Measurements from ENCODE around the gene MEST. TPM values are rescaled to one million over a fixed set of nuclear protein-coding genes. Genes with fewer than 3 reads are reported as not detected.

Gene MEST
- total RNA-seq, 1 experiment from 2014 or later, result 44.4 TPM

- ChIA-PET CTCF (no interaction called here), POLR2A (no interaction called here)
- TF ChIP-seq REST (IDR thresholded peaks at IDR 0.05; ENCODE audit: insufficient read depth in 1 of 2, low read depth in 2 of 2, low read length in 1 of 2), result no peak
- no peak for TF ChIP-seq POLR2AphosphoS5 (IDR thresholded peaks at IDR 0.05; ENCODE audit: low read depth, low read length)
- TF ChIP-seq CTCF (IDR thresholded peaks at IDR 0.05), result no peak
- TF ChIP-seq TCF7L2 (IDR thresholded peaks at IDR 0.05; ENCODE audit: low read depth, low read length), result no peak
- no peak for TF ChIP-seq SIN3A (IDR thresholded peaks at IDR 0.05; ENCODE audit: borderline replicate concordance, insufficient read depth, low read depth, low read length)
- Histone ChIP-seq H3K27me3 (ENCODE audit: control insufficient read depth, insufficient read depth, low read length) (no peaks in the 10 kb centered on the region), H3K36me3 (ENCODE audit: control insufficient read depth, insufficient read depth, low read length) (no peaks in the 10 kb centered on the region), H3K4me1 (ENCODE audit: control insufficient read depth, insufficient read depth, low read length) (no peaks in the 10 kb centered on the region), H3K4me3 (ENCODE audit: low read depth in 2 of 2, low read length in 2 of 2) (no peak overlapping the region), H3K9me3 (ENCODE audit: control insufficient read depth, insufficient read depth, low read depth, low read length) (no peaks in the 10 kb centered on the region), H3K27ac (ENCODE audit: low read length) (no peak overlapping the region)
- DNase-seq (ENCODE audit: low read depth, low spot score), result no peak
- no TSS peak for BruUV-seq (replicated peaks)
- intact Hi-C loops (cut with micrococcal nuclease; ENCODE audit: unreplicated experiment) (no loop called here), in situ Hi-C loops (cut with HindIII; ENCODE audit: low pct_unique_long_range_greater_than_20kb, low sequenced_read_pairs) (no loop called here)
- ATAC-seq, result no peak
Measured at GRCh38 chr7:130468612-130469011, 23.3 kb upstream of the MEST start.

- H3K9me3 ChIP-seq (ENCODE audit: control insufficient read depth, insufficient read depth, low read depth, low read length), result no peaks in the 10 kb centered on the region
- TF ChIP-seq POLR2AphosphoS5 (IDR thresholded peaks at IDR 0.05; ENCODE audit: low read depth, low read length), result no peak
- ATAC-seq (no peak), DNase-seq (ENCODE audit: low read depth, low spot score) (no peak)
- no peaks in the 10 kb centered on the region for H3K27me3 ChIP-seq (ENCODE audit: control insufficient read depth, insufficient read depth, low read length)
- no peaks in the 10 kb centered on the region for H3K4me1 ChIP-seq (ENCODE audit: control insufficient read depth, insufficient read depth, low read length)
- POLR2A ChIA-PET, result no interaction called here
- no peak overlapping the region for H3K27ac ChIP-seq (ENCODE audit: low read length)
- no TSS peak for BruUV-seq (replicated peaks)
- intact Hi-C loops (cut with micrococcal nuclease; ENCODE audit: unreplicated experiment) (no loop called here), in situ Hi-C loops (cut with HindIII; ENCODE audit: low pct_unique_long_range_greater_than_20kb, low sequenced_read_pairs) (no loop called here)
- H3K4me3 ChIP-seq (ENCODE audit: low read depth in 2 of 2, low read length in 2 of 2), result no peak overlapping the region
- no peaks in the 10 kb centered on the region for H3K36me3 ChIP-seq (ENCODE audit: control insufficient read depth, insufficient read depth, low read length)
- CTCF ChIA-PET, result no interaction called here
Measured at GRCh38 chr7:130471974-130472373, 19.9 kb upstream of the MEST start.

GRCh38 chr7:130473289-130473688, 18.6 kb upstream of the MEST start:
- POLR2A ChIA-PET, result no interaction called here
- Histone ChIP-seq H3K9me3 (ENCODE audit: control insufficient read depth, insufficient read depth, low read depth, low read length) (no peaks in the 10 kb centered on the region; the same call in 1 of the 2 replicates), H3K36me3 (ENCODE audit: control insufficient read depth, insufficient read depth, low read length) (no peaks in the 10 kb centered on the region), H3K27me3 (ENCODE audit: control insufficient read depth, insufficient read depth, low read length) (no peaks in the 10 kb centered on the region), H3K4me3 (ENCODE audit: low read depth in 2 of 2, low read length in 2 of 2) (no peak overlapping the region), H3K4me1 (ENCODE audit: control insufficient read depth, insufficient read depth, low read length) (no peaks in the 10 kb centered on the region), H3K27ac (ENCODE audit: low read length) (no peak overlapping the region)
- in situ Hi-C loops (cut with HindIII; ENCODE audit: low pct_unique_long_range_greater_than_20kb, low sequenced_read_pairs) (no loop called here), intact Hi-C loops (cut with micrococcal nuclease; ENCODE audit: unreplicated experiment) (no loop called here)
- no TSS peak for BruUV-seq (replicated peaks)
- ATAC-seq, result no peak
- TF ChIP-seq TCF7L2 (IDR thresholded peaks at IDR 0.05; ENCODE audit: low read depth, low read length) (no peak), CTCF (IDR thresholded peaks at IDR 0.05) (no peak), REST (IDR thresholded peaks at IDR 0.05; ENCODE audit: insufficient read depth in 1 of 2, low read depth in 2 of 2, low read length in 1 of 2) (no peak), POLR2AphosphoS5 (IDR thresholded peaks at IDR 0.05; ENCODE audit: low read depth, low read length) (no peak), SIN3A (IDR thresholded peaks at IDR 0.05; ENCODE audit: borderline replicate concordance, insufficient read depth, low read depth, low read length) (no peak)
- CTCF ChIA-PET, result no interaction called here
- no peak for DNase-seq (ENCODE audit: low read depth, low spot score)
